ENCODE measurements around the gene RPL14. TPM values are rescaled to one million over a fixed set of nuclear protein-coding genes. Genes with fewer than 3 reads are reported as not detected.
A peak's percentile ranks its signal among the peaks of the same experiment; 100 is the strongest.

The RPL14 gene
- polyA plus RNA-seq, 1 of the 3 experiments (the other 2 are of a cell fraction): 416 TPM

DNA sequence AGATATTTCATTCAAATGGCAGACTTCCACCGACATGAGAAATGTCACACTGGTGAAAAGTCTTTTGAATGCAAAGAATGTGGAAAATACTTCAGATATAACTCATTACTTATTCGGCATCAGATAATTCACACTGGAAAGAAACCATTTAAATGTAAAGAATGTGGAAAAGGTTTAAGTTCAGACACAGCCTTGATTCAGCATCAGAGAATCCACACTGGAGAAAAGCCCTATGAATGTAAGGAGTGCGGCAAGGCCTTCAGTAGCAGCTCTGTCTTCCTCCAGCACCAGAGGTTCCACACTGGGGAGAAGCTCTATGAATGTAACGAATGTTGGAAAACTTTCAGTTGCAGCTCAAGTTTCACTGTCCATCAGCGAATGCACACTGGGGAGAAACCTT, 59.1 kb downstream of the RPL14 start:
- H3K9ac ChIP-seq: no peak overlapping the region

More for the DNA sequence above, 59.1 kb downstream of the RPL14 start:
- H2AFZ ChIP-seq (ENCODE audit: low read depth): no peak overlapping the region
- H3K79me2 ChIP-seq (ENCODE audit: insufficient read depth): no peaks in the 10 kb centered on the region
- no peaks in the 10 kb centered on the region for H4K20me1 ChIP-seq (ENCODE audit: insufficient read depth)
- WGBS (ENCODE audit: low lambda C conversion rate): 74% methylated on average over 5 of the region's 5 CpGs
- H3K4me1 ChIP-seq (ENCODE audit: control insufficient read depth in 1 of 2, insufficient read depth in 2 of 2, low read depth in 1 of 2, low read length in 1 of 2): 0 out of 4 replicates have a peak, but pooled peaks cover 0 to 8% of the 10 kb centered on the region in 2 experiments
- H3K4me2 ChIP-seq: no peak overlapping the region
- no peak for DNase-seq
- TF ChIP-seq ELF1 (IDR thresholded peaks at IDR 0.05) (no peak), TAF1 (IDR thresholded peaks at IDR 0.05; ENCODE audit: borderline replicate concordance, low read depth, low read length) (no peak), PBX3 (IDR thresholded peaks at IDR 0.05) (no peak), SMC3 (IDR thresholded peaks at IDR 0.05; ENCODE audit: low read depth, low read length) (no peak), JUND (IDR thresholded peaks at IDR 0.05) (no peak), REST (IDR thresholded peaks at IDR 0.05; ENCODE audit: low read depth, low read length) (no peak), MXI1 (IDR thresholded peaks at IDR 0.05; ENCODE audit: low read depth, low read length) (no peak), NFIC (IDR thresholded peaks at IDR 0.05; ENCODE audit: borderline replicate concordance) (no peak), EZH2phosphoT487 (IDR thresholded peaks at IDR 0.05; ENCODE audit: borderline replicate concordance, low read depth) (no peak), RXRA (IDR thresholded peaks at IDR 0.05; ENCODE audit: borderline replicate concordance, low read depth) (no peak), EP300 (IDR thresholded peaks at IDR 0.05; ENCODE audit: borderline replicate concordance in 1 of 2, low read depth in 1 of 2, low read length in 1 of 2) (no peak), POLR2AphosphoS5 (IDR thresholded peaks at IDR 0.05; ENCODE audit: low read depth, low read length) (no peak), RCOR1 (IDR thresholded peaks at IDR 0.05; ENCODE audit: low read length) (no peak), FOSL2 (IDR thresholded peaks at IDR 0.05; ENCODE audit: borderline replicate concordance, low read depth) (no peak), YY1 (IDR thresholded peaks at IDR 0.05; ENCODE audit: low read depth) (no peak), MEF2A (IDR thresholded peaks at IDR 0.05; ENCODE audit: borderline replicate concordance, low read depth) (no peak)
- TF ChIP-seq, protein P1, sequence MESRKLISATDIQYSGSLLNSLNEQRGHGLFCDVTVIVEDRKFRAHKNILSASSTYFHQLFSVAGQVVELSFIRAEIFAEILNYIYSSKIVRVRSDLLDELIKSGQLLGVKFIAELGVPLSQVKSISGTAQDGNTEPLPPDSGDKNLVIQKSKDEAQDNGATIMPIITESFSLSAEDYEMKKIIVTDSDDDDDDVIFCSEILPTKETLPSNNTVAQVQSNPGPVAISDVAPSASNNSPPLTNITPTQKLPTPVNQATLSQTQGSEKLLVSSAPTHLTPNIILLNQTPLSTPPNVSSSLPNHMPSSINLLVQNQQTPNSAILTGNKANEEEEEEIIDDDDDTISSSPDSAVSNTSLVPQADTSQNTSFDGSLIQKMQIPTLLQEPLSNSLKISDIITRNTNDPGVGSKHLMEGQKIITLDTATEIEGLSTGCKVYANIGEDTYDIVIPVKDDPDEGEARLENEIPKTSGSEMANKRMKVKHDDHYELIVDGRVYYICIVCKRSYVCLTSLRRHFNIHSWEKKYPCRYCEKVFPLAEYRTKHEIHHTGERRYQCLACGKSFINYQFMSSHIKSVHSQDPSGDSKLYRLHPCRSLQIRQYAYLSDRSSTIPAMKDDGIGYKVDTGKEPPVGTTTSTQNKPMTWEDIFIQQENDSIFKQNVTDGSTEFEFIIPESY (IDR thresholded peaks at IDR 0.05; ENCODE audit: borderline replicate concordance, low read depth): no peak
- ChIA-PET POLR2A (no interaction called here), CTCF (no interaction called here)
- H3K27ac ChIP-seq (ENCODE audit: low read depth in 2 of 2, low read length in 1 of 2): peak overlapping the region in 1 of 2 experiments; percentile 27; a peak in 2 of 4 replicates
- H3K36me3 ChIP-seq (replicated peaks in 1 of 2; ENCODE audit: control insufficient read depth in 1 of 2, insufficient read depth in 2 of 2, low read length in 1 of 2): peaks cover 0 to 13% of the 10 kb centered on the region in 2 experiments
- H3K27me3 ChIP-seq (ENCODE audit: insufficient read depth): no peaks in the 10 kb centered on the region
- no peak overlapping the region for H3K4me3 ChIP-seq (ENCODE audit: low read depth in 2 of 2, low read length in 1 of 2)
- peaks cover under 1% of the 10 kb centered on the region for H3F3A ChIP-seq (replicated peaks; ENCODE audit: insufficient read depth)
- no peaks in the 10 kb centered on the region for H3K9me3 ChIP-seq
- H3K9me2 ChIP-seq: no peaks in the 10 kb centered on the region
